HEK293 (cell line): Measurements from ENCODE around the gene CCDC92.

Source experiments
- CTCF ChIA-PET: fragments of 350-600 bp; formaldehyde crosslinking; extraction: SDS; loops from one replicate; lab custom pipeline; 2021; ENCODE audit warnings: antibody characterized with exemption; lab: Yijun Ruan, JAX
- POLR2A ChIA-PET: fragments of 300-600 bp; formaldehyde crosslinking; extraction: SDS; loops from one replicate; lab custom pipeline; 2020; ENCODE audit warnings: antibody characterized with exemption, inconsistent platforms; lab: Yijun Ruan, JAX
- H3K27ac ChIP-seq: fragments of 200-500 bp; sonication (Bioruptor generic); 2 replicates; pipeline ENCODE4 v1.5.1; 2014; ENCODE audit warnings: low read depth, low read length, control low read depth, inconsistent platforms; ENCODE audit errors: extremely low read depth
- H3K36me3 ChIP-seq, 2 experiments: fragments of 200-500 bp in 1 of 2; sonication (Bioruptor generic) in 1 of 2; 1 replicate in 1 of 2; 2 replicates in 1 of 2; pipeline ENCODE4 v1.5.1; 2014 to 2017; ENCODE audit warnings: inconsistent platforms in 2 of 2, low read length in 2 of 2; ENCODE audit not compliant: control insufficient read depth in 2 of 2, insufficient read depth in 1 of 2
- H3K4me1 ChIP-seq: fragments of 200-500 bp; sonication (Bioruptor generic); 2 replicates; pipeline ENCODE4 v1.5.1; 2014; ENCODE audit warnings: mild to moderate bottlenecking, low read length, inconsistent platforms; ENCODE audit not compliant: control insufficient read depth, insufficient read depth
- H3K4me3 ChIP-seq: 2 replicates; pipeline ENCODE4 v1.5.1; 2011; ENCODE audit warnings: low read depth, mild to moderate bottlenecking, control low read depth, low read length, moderate library complexity
- H3K9me3 ChIP-seq: fragments of 200-500 bp; sonication (Bioruptor generic); 2 replicates; pipeline ENCODE4 v1.5.1; 2014; ENCODE audit warnings: low read depth, low read length, inconsistent platforms; ENCODE audit not compliant: control insufficient read depth, insufficient read depth
- FEZF1 ChIP-seq: fragments of 450-650 bp; formaldehyde crosslinking; IDR thresholded peaks from 2 replicates; pipeline ENCODE4 v1.5.1; 2016; ENCODE audit warnings: missing biosample characterization, missing genetic modification characterization
- GFI1B ChIP-seq: fragments of 450-650 bp; formaldehyde crosslinking; IDR thresholded peaks from 2 replicates; pipeline ENCODE4 v1.5.1; 2016; ENCODE audit warnings: missing biosample characterization, missing genetic modification characterization
- HOXA7 ChIP-seq: sonication (generic); formaldehyde crosslinking; IDR thresholded peaks from 2 replicates; pipeline ENCODE4 v1.8.1; 2022; ENCODE audit warnings: missing genetic modification reagents, borderline replicate concordance
- KLF16 ChIP-seq: fragments of 450-650 bp; formaldehyde crosslinking; IDR thresholded peaks from 2 replicates; pipeline ENCODE4 v1.5.1; 2017; ENCODE audit warnings: missing biosample characterization, missing genetic modification characterization
- WT1 ChIP-seq: fragments of 450-650 bp; formaldehyde crosslinking; IDR thresholded peaks from 2 replicates; pipeline ENCODE4 v1.5.1; 2016; ENCODE audit warnings: missing biosample characterization, missing genetic modification characterization
- ZBTB17 ChIP-seq: fragments of 450-650 bp; formaldehyde crosslinking; IDR thresholded peaks from 2 replicates; pipeline ENCODE4 v1.5.1; 2016; ENCODE audit warnings: missing biosample characterization, missing genetic modification characterization
- ZBTB48 ChIP-seq: fragments of 450-650 bp; formaldehyde crosslinking; IDR thresholded peaks from 2 replicates; pipeline ENCODE4 v1.5.1; 2016; ENCODE audit warnings: missing biosample characterization, missing genetic modification characterization
- ZNF132 ChIP-seq: fragments of 450-650 bp; formaldehyde crosslinking; IDR thresholded peaks from 2 replicates; pipeline ENCODE4 v1.5.1; 2017; ENCODE audit warnings: missing biosample characterization, missing genetic modification characterization, borderline replicate concordance
- ZNF133 ChIP-seq: fragments of 450-650 bp; formaldehyde crosslinking; IDR thresholded peaks from 2 replicates; pipeline ENCODE4 v1.5.1; 2016; ENCODE audit warnings: missing biosample characterization, missing genetic modification characterization
- ZNF155 ChIP-seq: fragments of 450-650 bp; formaldehyde crosslinking; IDR thresholded peaks from 2 replicates; pipeline ENCODE4 v1.5.1; 2016; ENCODE audit warnings: missing biosample characterization, missing genetic modification characterization
- ZNF16 ChIP-seq: fragments of 450-650 bp; formaldehyde crosslinking; IDR thresholded peaks from 2 replicates; pipeline ENCODE4 v1.5.1; 2016; ENCODE audit warnings: low read depth, missing biosample characterization, missing genetic modification characterization
- ZNF202 ChIP-seq: fragments of 450-650 bp; formaldehyde crosslinking; IDR thresholded peaks from 2 replicates; pipeline ENCODE4 v1.5.1; 2016; ENCODE audit warnings: missing biosample characterization, missing genetic modification characterization, borderline replicate concordance
- ZNF280D ChIP-seq: fragments of 450-650 bp; formaldehyde crosslinking; IDR thresholded peaks from 2 replicates; pipeline ENCODE4 v1.5.1; 2016; ENCODE audit warnings: missing biosample characterization, missing genetic modification characterization
- ZNF37A ChIP-seq: fragments of 450-650 bp; IDR thresholded peaks from 2 replicates; pipeline ENCODE4 v1.5.1; 2018; ENCODE audit warnings: missing biosample characterization, missing genetic modification characterization
- ZNF416 ChIP-seq: fragments of 450-650 bp; formaldehyde crosslinking; IDR thresholded peaks from 2 replicates; pipeline ENCODE4 v1.5.1; 2016; ENCODE audit warnings: missing biosample characterization, missing genetic modification characterization
- ZNF488 ChIP-seq: fragments of 450-650 bp; formaldehyde crosslinking; IDR thresholded peaks from 2 replicates; pipeline ENCODE4 v1.5.1; 2016; ENCODE audit warnings: missing biosample characterization, missing genetic modification characterization
- ZNF513 ChIP-seq: fragments of 450-650 bp; IDR thresholded peaks from 2 replicates; pipeline ENCODE4 v1.5.1; 2018; ENCODE audit warnings: missing biosample characterization, missing genetic modification characterization
- ZNF518A ChIP-seq: fragments of 450-650 bp; formaldehyde crosslinking; conservative IDR thresholded peaks from 2 replicates; pipeline ENCODE4 v1.5.1; 2016; ENCODE audit warnings: low read depth, missing biosample characterization, missing genetic modification characterization
- ZNF585B ChIP-seq: fragments of 450-650 bp; formaldehyde crosslinking; IDR thresholded peaks from 2 replicates; pipeline ENCODE4 v1.5.1; 2016; ENCODE audit warnings: missing biosample characterization, missing genetic modification characterization
- ZNF623 ChIP-seq: fragments of 450-650 bp; formaldehyde crosslinking; IDR thresholded peaks from 2 replicates; pipeline ENCODE4 v1.5.1; 2016; ENCODE audit warnings: missing biosample characterization, missing genetic modification characterization
- ZNF645 ChIP-seq: fragments of 450-650 bp; formaldehyde crosslinking; IDR thresholded peaks from 2 replicates; pipeline ENCODE4; 2016; ENCODE audit warnings: missing biosample characterization, missing genetic modification characterization
- ZNF660 ChIP-seq: fragments of 450-650 bp; IDR thresholded peaks from 2 replicates; pipeline ENCODE4 v1.5.1; 2018; ENCODE audit warnings: missing biosample characterization, mild to moderate bottlenecking, missing genetic modification characterization
- ZNF664 ChIP-seq: fragments of 450-650 bp; formaldehyde crosslinking; IDR thresholded peaks from 2 replicates; pipeline ENCODE4 v1.5.1; 2016; ENCODE audit warnings: missing biosample characterization, missing genetic modification characterization
- ZNF747 ChIP-seq: fragments of 450-650 bp; formaldehyde crosslinking; IDR thresholded peaks from 2 replicates; pipeline ENCODE4 v1.5.1; 2016; ENCODE audit warnings: missing biosample characterization, missing genetic modification characterization
- ZNF768 ChIP-seq: fragments of 450-650 bp; formaldehyde crosslinking; IDR thresholded peaks from 2 replicates; pipeline ENCODE4 v1.5.1; 2018; ENCODE audit warnings: missing biosample characterization, mild to moderate bottlenecking, missing genetic modification characterization

The CCDC92 gene

GRCh38 chr12:123889848-123890535, 82.6 kb downstream of the CCDC92 start (continued):
- TF ChIP-seq ZNF645 (no peak), ZNF518A (tag by site-specific recombination) (no peak), ZNF664 (tag by site-specific recombination) (no peak), ZNF488 (tag by site-specific recombination) (no peak), ZNF660 (no peak), ZNF202 (tag by site-specific recombination) (no peak), ZNF132 (tag by site-specific recombination) (no peak), ZNF768 (no peak)

- TF ChIP-seq ZNF155 (tag by site-specific recombination) (no peak), KLF16 (tag by site-specific recombination) (no peak), ZNF585B (tag by site-specific recombination) (no peak), ZBTB17 (tag by site-specific recombination) (no peak), ZNF37A (no peak), ZNF747 (tag by site-specific recombination) (no peak), ZNF133 (no peak), ZNF513 (tag by site-specific recombination) (no peak), WT1 (no peak), FEZF1 (tag by site-specific recombination) (no peak), ZNF280D (no peak), GFI1B (tag by site-specific recombination) (no peak), ZNF16 (tag by site-specific recombination) (no peak), ZNF623 (no peak), ZBTB48 (tag by site-specific recombination) (no peak), HOXA7 (CRISPR knock-in tag) (no peak), ZNF416 (no peak)
- TF ChIP-seq, all 188 proteins: peak for 0
- ChIA-PET CTCF (interaction anchor here (1.4 kb wide), 1 partner anchor 17 kb away, joined by 5 read pairs; no protein-coding TSS in a partner anchor), POLR2A (no interaction called here)
- no peaks in the 10 kb centered on the region for H3K4me1 ChIP-seq
- H3K36me3 ChIP-seq, result no peaks in the 10 kb centered on the region
- H3K4me3 ChIP-seq, result no peak overlapping the region
- H3K27ac ChIP-seq, result no peak overlapping the region
- no peaks in the 10 kb centered on the region for H3K9me3 ChIP-seq
These were observed 83.6 kb downstream of the CCDC92 start for GRCh38 chr12:123888989-123889388.
